B cell (primary cell): Measurements from ENCODE around the gene WIF1. TPM values are rescaled to one million over a fixed set of nuclear protein-coding genes. Genes with fewer than 3 reads are reported as not detected.

Source experiments
- ATAC-seq: fragments of 200-7000 bp; cut with Tn5 transposase; one replicate; pipeline ENCODE4 v1.10.0; 2021; ENCODE audit warnings: low read depth, mild to moderate bottlenecking, moderate number of reproducible peaks, moderate library complexity
- CTCF ChIA-PET: fragments of 350-600 bp; sonication (Branson Sonifier 250); formaldehyde crosslinking; loops from one replicate; lab custom pipeline; 2021; ENCODE audit warnings: antibody characterized with exemption, inconsistent platforms; lab: Charles Lee
- POLR2A ChIA-PET: fragments of 350-600 bp; sonication (Branson Sonifier 250); formaldehyde crosslinking; loops from one replicate; lab custom pipeline; 2021; ENCODE audit warnings: antibody characterized with exemption; lab: Charles Lee
- DNase-seq: peaks from one replicate; pipeline ENCODE4 v3.0.0; 2013
- H2AFZ ChIP-seq: 2 replicates; pipeline ENCODE4 v1.6.1; 2012; ENCODE audit warnings: mild to moderate bottlenecking, low read depth, low read length; ENCODE audit not compliant: insufficient read depth, poor library complexity, severe bottlenecking
- H3K27ac ChIP-seq, 2 donors: 1 replicate in 1 of 2; 2 replicates in 1 of 2; pipeline ENCODE4 v1.5.1; 2012 to 2013; ENCODE audit warnings: low read length in 2 of 2, mild to moderate bottlenecking in 2 of 2, moderate library complexity in 1 of 2
- H3K27me3 ChIP-seq, 4 experiments: fragments of 200-600 bp in 1 of 4; sonication (generic) in 1 of 4; replicated peaks in 1 of 4; 1 replicate in 2 of 4; 2 replicates in 2 of 4; pipeline versions ENCODE4 v1.6.1 to v1.7.0; 2013 to 2016; ENCODE audit warnings: low read length in 3 of 4, mild to moderate bottlenecking in 2 of 4, mixed read lengths in 1 of 4, moderate library complexity in 1 of 4; ENCODE audit not compliant: insufficient read depth in 4 of 4, control insufficient read depth in 3 of 4; ENCODE audit errors: control extremely low read depth in 1 of 4
- H3K36me3 ChIP-seq, 2 experiments: replicated peaks in 1 of 2; 1 replicate in 1 of 2; 2 replicates in 1 of 2; pipeline versions ENCODE4 v1.6.1 to v1.7.1; 2013; ENCODE audit warnings: low read length in 1 of 2; ENCODE audit not compliant: insufficient read depth in 2 of 2, control insufficient read depth in 1 of 2; ENCODE audit errors: control extremely low read depth in 1 of 2, extremely low read depth in 1 of 2
- H3K4me1 ChIP-seq, 2 donors: fragments of 200-600 bp in 1 of 2; sonication (generic) in 1 of 2; 1 replicate in 1 of 2; 2 replicates in 1 of 2; pipeline versions ENCODE4 v1.5.1 to v1.6.1; 2013 to 2017; ENCODE audit warnings: low read length in 2 of 2; ENCODE audit not compliant: control insufficient read depth in 2 of 2, insufficient read depth in 2 of 2
- H3K4me2 ChIP-seq: replicated peaks from 2 replicates; pipeline ENCODE3; 2012; ENCODE audit warnings: mild to moderate bottlenecking, low read depth, low read length; ENCODE audit not compliant: poor library complexity, severe bottlenecking
- H3K4me3 ChIP-seq, 5 experiments: fragments of 200-600 bp in 1 of 5; sonication (generic) in 1 of 5; 1 replicate in 3 of 5; 2 replicates in 2 of 5; pipeline versions ENCODE4 v1.5.1 to v1.7.0; 2011 to 2016; ENCODE audit warnings: low read length in 4 of 5, mild to moderate bottlenecking in 4 of 5, low read depth in 2 of 5, control low read depth in 1 of 5, moderate library complexity in 1 of 5; ENCODE audit not compliant: insufficient read depth in 1 of 5; ENCODE audit errors: control extremely low read depth in 1 of 5, extremely low read depth in 1 of 5
- H3K79me2 ChIP-seq: fragments of 200-600 bp; sonication (generic); one replicate; pipeline ENCODE4 v1.6.0; 2016; ENCODE audit warnings: low read length; ENCODE audit not compliant: control insufficient read depth, insufficient read depth
- H3K9ac ChIP-seq: fragments of 200-600 bp; sonication (generic); 2 replicates; pipeline ENCODE4 v1.6.1; 2017; ENCODE audit warnings: mild to moderate bottlenecking, low read length, moderate library complexity
- H3K9me3 ChIP-seq, 3 donors: one replicate each; pipeline versions ENCODE4 v1.6.1 to v1.7.1; 2013; ENCODE audit warnings: low read length in 2 of 3; ENCODE audit not compliant: control insufficient read depth in 2 of 3, insufficient read depth in 1 of 3; ENCODE audit errors: control extremely low read depth in 1 of 3
- H4K20me1 ChIP-seq: 2 replicates; pipeline ENCODE4 v1.6.0; 2012; ENCODE audit warnings: mild to moderate bottlenecking, low read length; ENCODE audit not compliant: insufficient read depth, control insufficient read depth, poor library complexity, severe bottlenecking
- H3K27ac Mint-ChIP-seq: one replicate; pipeline ENCODE4 v1.8.0; 2021; ENCODE audit warnings: mixed read lengths
- H3K27me3 Mint-ChIP-seq: one replicate; pipeline ENCODE4 v1.8.0; 2021; ENCODE audit warnings: mixed read lengths
- H3K4me1 Mint-ChIP-seq: one replicate; pipeline ENCODE4 v1.8.0; 2021; ENCODE audit warnings: mixed read lengths
- H3K4me3 Mint-ChIP-seq: one replicate; pipeline ENCODE4 v1.8.0; 2021; ENCODE audit warnings: mixed read lengths
- H3K9me3 Mint-ChIP-seq: one replicate; pipeline ENCODE4 v1.8.0; 2022; ENCODE audit warnings: mixed read lengths; ENCODE audit not compliant: insufficient read depth
- CTCF ChIP-seq: fragments of 200-600 bp; IDR thresholded peaks from one replicate; pipeline ENCODE4 v1.8.0; 2022; ENCODE audit warnings: antibody characterized with exemption, mild to moderate bottlenecking
- EZH2 ChIP-seq: IDR thresholded peaks from 2 replicates; pipeline ENCODE4 v1.6.1; 2012; ENCODE audit warnings: borderline replicate concordance, low read depth, mild to moderate bottlenecking, moderate library complexity, low read length; ENCODE audit not compliant: insufficient read depth, poor library complexity, severe bottlenecking
- WGBS: methylation state at CpG from one replicate; pipeline ENCODE4 v1.1.5; 2013; ENCODE audit warnings: missing lambda C conversion rate; ENCODE audit not compliant: insufficient coverage; 5-methylcytosine and 5-hydroxymethylcytosine counted together
- intact Hi-C: fragments of 100-400 bp; cut with micrococcal nuclease; formaldehyde crosslinking; loops from one replicate; pipeline ENCODE4 v1.10.0; 2022
- polyA plus RNA-seq: library from polyadenylated mRNA; depleted of rRNA; stranded (reverse); fragments of >200 nt; gene quantifications from 2 replicates; pipeline ENCODE4 v1.2.3, GENCODE V29; 2012
- total RNA-seq, 2 donors: library from RNA; stranded (reverse); fragments of 120-200 nt in 1 of 2; gene quantifications; 1 replicate in 1 of 2; 2 replicates in 1 of 2; pipeline versions ENCODE4 v1.2.3 to v1.2.4, GENCODE V29; 2013 to 2022

WIF1 gene
- total and polyA plus RNA-seq, 2 donors (not counting 1 experiment from before 2014, with no cell fraction given): not detected

- ChIA-PET CTCF (no interaction called here), POLR2A (no interaction called here)
- Mint-ChIP-seq H3K27ac (no peak overlapping the region), H3K27me3 (peaks cover 13% of the 10 kb centered on the region), H3K4me3 (no peak overlapping the region), H3K9me3 (no peaks in the 10 kb centered on the region), H3K4me1 (no peaks in the 10 kb centered on the region)
- ATAC-seq (no peak), DNase-seq (no peak)
- TF ChIP-seq EZH2 (no peak), CTCF (no peak)
- Histone ChIP-seq H3K27ac (no peak overlapping the region), H3K4me2 (no peak overlapping the region), H3K79me2 (no peaks in the 10 kb centered on the region), H3K9me3 (no peaks in the 10 kb centered on the region), H3K4me1 (no peaks in the 10 kb centered on the region), H4K20me1 (no peaks in the 10 kb centered on the region), H3K4me3 (no peak overlapping the region), H2AFZ (no peak overlapping the region), H3K9ac (no peak overlapping the region), H3K36me3 (no peaks in the 10 kb centered on the region), H3K27me3 (peaks cover 0 to 3% (median 0%) of the 10 kb centered on the region in 4 experiments)
- WGBS: 87% methylated on average over 4 of the region's 4 CpGs
- intact Hi-C loops: no loop called here
Measured at GRCh38 chr12:65019696-65020234, 101.3 kb downstream of the WIF1 start.

- no peak for DNase-seq
- no peak for ATAC-seq
- H3K9ac ChIP-seq: no peak overlapping the region
- ChIA-PET POLR2A (no interaction called here), CTCF (interaction anchor here (1.2 kb wide), 1 partner anchor 48 kb away, joined by 3 read pairs; no protein-coding TSS in a partner anchor)
- Mint-ChIP-seq H3K4me1 (no peaks in the 10 kb centered on the region), H3K4me3 (no peak overlapping the region), H3K9me3 (no peaks in the 10 kb centered on the region), H3K27me3 (peaks cover 23% of the 10 kb centered on the region), H3K27ac (no peak overlapping the region)
- no peaks in the 10 kb centered on the region for H3K4me1 ChIP-seq
- no peaks in the 10 kb centered on the region for H4K20me1 ChIP-seq
- H2AFZ ChIP-seq: no peak overlapping the region
- H3K79me2 ChIP-seq: no peaks in the 10 kb centered on the region
- H3K4me3 ChIP-seq: no peak overlapping the region
- H3K36me3 ChIP-seq: no peaks in the 10 kb centered on the region
- H3K4me2 ChIP-seq: no peak overlapping the region
- no peaks in the 10 kb centered on the region for H3K9me3 ChIP-seq
- no peak overlapping the region for H3K27ac ChIP-seq
- intact Hi-C loops: no loop called here
- peaks cover 0 to 4% (median 2%) of the 10 kb centered on the region in 4 experiments for H3K27me3 ChIP-seq
- TF ChIP-seq CTCF: no peak
- TF ChIP-seq EZH2: no peak
Measured at GRCh38 chr12:65016881-65017650, 104.0 kb downstream of the WIF1 start.
